Cardiac fibroblast (primary cell): ENCODE data around the gene ABCC8.

Experiments
- DNase-seq, 2 donors: peaks; one replicate each; pipeline versions ENCODE4 v3.0.0 to v3.0.0-alpha.2; 2010; ENCODE audit warnings: low read depth in 2 of 2
- H3K4me3 ChIP-seq, 2 donors: replicated peaks in 1 of 2; 1 replicate in 1 of 2; 2 replicates in 1 of 2; pipeline ENCODE4 v1.5.1; 2011; ENCODE audit warnings: low read depth in 2 of 2, low read length in 2 of 2, mild to moderate bottlenecking in 2 of 2, moderate library complexity in 1 of 2
- TF ChIP-seq, protein P1 (sequence below): IDR thresholded peaks from one replicate; pipeline ENCODE4 v1.5.1; 2011; ENCODE audit warnings: low read depth, mild to moderate bottlenecking, low read length, inconsistent platforms

ABCC8 gene

DNA sequence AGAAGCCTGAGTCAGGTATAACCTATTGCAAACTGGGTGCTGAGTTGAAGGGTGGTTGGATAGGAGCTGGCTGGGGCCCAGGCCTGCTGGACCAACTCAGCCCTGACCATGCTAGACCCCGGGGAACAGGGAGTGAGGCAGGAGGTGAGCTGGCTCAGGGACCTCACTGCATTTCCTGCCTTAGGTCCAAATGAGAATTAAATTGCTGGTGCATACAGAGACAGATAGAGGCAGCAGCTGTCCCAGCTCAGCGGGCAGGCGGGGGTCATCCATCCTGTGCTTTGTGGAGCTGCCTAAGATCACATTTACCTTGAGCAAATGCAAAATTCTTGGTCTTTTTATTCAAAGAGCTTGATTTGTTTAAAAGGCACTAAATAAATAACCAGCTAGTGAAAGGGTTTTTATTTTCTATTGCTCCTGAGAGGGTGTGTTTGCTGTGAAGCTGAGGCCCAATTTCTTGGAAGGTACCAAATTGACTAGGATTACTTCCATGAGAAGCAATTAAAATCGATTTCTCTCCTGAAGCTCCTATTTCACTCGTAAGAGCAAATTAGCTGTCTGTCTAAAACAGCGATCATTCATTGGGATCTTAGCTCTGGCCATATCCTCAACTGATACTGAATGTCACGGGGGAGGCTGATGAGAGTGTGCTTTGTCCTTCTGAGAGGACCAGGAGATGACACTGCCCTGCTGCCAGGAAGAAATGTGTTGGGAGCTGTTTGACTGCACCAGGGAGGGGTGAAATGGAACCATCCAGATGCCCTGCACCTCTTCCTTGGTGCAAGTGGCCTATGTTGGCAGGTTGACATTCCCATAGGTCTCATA, 42.6 kb upstream of the ABCC8 start:
- H3K4me3 ChIP-seq, result no peak overlapping the region
- TF ChIP-seq, protein P1, sequence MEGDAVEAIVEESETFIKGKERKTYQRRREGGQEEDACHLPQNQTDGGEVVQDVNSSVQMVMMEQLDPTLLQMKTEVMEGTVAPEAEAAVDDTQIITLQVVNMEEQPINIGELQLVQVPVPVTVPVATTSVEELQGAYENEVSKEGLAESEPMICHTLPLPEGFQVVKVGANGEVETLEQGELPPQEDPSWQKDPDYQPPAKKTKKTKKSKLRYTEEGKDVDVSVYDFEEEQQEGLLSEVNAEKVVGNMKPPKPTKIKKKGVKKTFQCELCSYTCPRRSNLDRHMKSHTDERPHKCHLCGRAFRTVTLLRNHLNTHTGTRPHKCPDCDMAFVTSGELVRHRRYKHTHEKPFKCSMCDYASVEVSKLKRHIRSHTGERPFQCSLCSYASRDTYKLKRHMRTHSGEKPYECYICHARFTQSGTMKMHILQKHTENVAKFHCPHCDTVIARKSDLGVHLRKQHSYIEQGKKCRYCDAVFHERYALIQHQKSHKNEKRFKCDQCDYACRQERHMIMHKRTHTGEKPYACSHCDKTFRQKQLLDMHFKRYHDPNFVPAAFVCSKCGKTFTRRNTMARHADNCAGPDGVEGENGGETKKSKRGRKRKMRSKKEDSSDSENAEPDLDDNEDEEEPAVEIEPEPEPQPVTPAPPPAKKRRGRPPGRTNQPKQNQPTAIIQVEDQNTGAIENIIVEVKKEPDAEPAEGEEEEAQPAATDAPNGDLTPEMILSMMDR, result no peak
- no peak for DNase-seq

GRCh38 chr11:17518366-17518765, 41.7 kb upstream of the ABCC8 start:
- TF ChIP-seq, protein P1, result no peak
- H3K4me3 ChIP-seq, result no peak overlapping the region
- DNase-seq, result no peak

DNA sequence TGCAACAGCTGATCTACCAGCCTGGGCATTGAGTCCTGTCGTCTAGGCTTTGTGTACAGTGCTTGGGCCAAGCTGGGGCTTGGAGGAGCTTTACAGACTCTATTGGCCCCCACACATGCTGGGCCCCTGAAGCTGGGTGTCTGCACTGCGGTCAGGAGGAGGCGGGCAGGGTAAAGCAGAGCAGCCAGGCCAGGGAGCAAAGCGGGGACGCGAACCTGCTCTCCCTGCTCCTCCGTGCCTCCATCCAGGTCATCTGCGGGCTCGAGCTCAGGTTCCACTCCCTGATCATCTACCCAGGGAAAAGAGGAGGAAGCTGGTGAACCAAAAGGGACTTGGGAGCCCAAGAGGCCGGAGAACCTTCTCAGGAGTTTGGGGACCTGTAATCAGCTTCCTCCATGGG, 40.5 kb upstream of the ABCC8 start:
- TF ChIP-seq, protein P1, result no peak
- no peak for DNase-seq
- H3K4me3 ChIP-seq, result no peak overlapping the region

GRCh38 chr11:17516551-17517150, 40.0 kb upstream of the ABCC8 start:
- TF ChIP-seq, protein P1, result no peak
- no peak for DNase-seq
- H3K4me3 ChIP-seq, result no peak overlapping the region

DNA sequence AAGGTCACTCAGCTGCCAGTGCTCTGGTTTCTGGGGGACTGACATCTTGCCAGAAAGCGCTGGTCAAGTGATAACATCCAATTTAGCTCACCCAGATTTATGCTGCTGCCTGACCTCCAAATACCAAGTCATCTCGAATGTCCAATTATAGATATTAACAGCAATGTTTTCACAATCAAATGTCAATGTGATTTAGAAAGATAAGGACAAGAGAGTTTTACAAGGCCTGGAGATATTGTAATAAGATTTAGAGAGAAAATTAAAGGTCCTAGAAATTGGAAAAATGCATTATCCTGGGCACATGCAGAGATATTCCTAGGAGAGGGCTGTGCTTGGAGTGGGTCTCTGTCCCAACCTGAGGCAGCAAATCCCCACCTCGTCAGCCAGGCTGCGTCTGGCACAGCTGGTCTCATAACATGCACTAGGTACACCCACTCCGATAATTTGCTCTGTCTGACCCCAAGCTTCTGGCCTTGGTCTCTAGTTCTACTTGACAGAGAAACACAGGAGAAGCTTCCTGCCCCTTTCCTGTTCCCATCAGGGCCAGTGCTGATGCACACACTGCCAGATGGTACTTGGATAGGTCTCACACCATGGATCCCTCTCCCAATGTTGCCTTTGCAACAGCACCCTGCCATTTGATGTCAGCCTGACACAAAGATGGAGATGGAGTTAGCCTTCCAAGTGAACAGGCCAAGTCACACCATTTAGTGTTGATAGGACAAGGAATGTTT, 39.0 kb upstream of the ABCC8 start:
- DNase-seq, result no peak
- H3K4me3 ChIP-seq, result no peak overlapping the region
- TF ChIP-seq, protein P1, result no peak

DNA sequence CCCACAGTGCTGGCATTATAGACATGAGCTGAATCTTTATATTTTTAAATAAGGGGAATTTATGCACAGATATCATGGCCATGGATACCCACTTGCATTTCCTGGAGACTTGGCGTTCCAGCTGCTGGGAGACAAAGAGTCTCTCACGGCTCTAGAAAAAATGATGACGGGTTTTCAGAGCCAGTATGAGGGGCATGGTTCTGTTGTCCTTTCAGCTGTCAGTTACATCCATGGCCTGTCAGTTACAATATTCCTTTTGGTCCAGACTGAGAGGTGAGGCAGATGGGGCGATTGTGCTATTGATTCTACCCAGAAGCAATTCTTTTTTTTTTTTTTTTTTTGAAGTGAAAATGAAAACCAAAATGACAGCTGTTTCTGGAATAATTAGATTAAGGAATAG, 37.8 kb upstream of the ABCC8 start:
- no peak for DNase-seq
- TF ChIP-seq, protein P1, result no peak
- no peak overlapping the region for H3K4me3 ChIP-seq
